C4-2B (cell line): ENCODE measurements around the gene FHOD3.

Source experiments
- H3K27ac ChIP-seq: fragments of 450-650 bp; 2 replicates; pipeline ENCODE4 v1.5.1; 2017
- CTCF ChIP-seq: fragments of 450-650 bp; conservative IDR thresholded peaks from 2 replicates; pipeline ENCODE4 v1.5.1; 2017; ENCODE audit warnings: mild to moderate bottlenecking
- ZFX ChIP-seq: fragments of 450-650 bp; IDR thresholded peaks from 2 replicates; pipeline ENCODE4 v1.6.1; 2017

FHOD3 gene

DNA sequence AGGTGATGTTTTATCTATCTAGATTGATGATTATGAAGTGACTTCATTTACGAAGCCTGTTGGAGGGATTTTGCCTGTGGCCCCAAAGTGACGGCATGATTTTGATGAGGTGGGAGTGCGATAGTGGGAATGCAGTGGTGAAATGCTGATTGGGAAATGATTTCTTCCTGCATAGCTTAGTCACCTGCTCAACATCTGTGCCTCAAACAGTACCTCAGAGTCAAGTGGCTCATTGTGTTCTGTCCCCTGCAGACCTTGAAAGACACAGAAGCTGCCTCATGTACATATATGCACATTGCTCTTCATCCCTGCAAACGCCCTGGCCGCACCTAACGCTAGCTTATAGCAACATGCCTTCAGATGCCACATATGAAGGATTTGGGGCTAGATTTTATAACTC is 330.1 kb downstream of the FHOD3 start:
- no peak overlapping the region for H3K27ac ChIP-seq
- TF ChIP-seq CTCF: no peak
- TF ChIP-seq ZFX: no peak

DNA sequence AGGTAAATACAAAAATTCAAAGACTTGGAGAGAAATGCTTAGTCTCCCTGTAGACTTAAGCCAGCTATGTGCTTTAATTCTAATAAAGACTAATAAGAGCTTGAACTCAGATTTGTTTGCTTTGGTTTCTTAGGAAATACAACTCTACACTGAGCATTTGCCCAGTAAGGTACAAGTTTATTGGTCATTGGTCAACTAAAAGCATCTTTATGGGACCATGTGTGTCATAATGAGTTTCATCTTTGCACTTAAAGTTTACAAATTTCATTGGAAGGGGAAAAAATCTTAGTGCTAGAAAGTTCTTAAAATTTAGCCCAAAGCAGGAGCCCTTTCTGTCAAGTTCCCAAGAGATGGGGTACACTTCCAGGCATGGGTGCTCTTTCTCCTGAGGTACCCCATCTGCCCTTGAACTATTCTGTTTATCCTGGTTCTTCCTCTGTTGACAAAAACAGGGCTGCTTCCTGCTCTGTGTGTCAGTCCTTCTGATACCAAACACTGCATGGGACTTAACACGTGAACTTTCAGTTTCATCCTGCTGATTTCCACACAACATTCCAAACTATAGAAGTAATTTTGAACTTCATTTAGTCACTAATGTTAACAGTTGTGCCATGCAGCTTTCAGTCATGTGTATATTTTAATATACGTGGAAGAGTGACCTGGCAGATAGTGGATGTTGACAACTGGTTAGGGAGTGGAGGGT is 331.1 kb downstream of the FHOD3 start:
- H3K27ac ChIP-seq: no peak overlapping the region
- no peak for TF ChIP-seq ZFX
- TF ChIP-seq CTCF: no peak

GRCh38 chr18:36629138-36629530 is 331.6 kb downstream of the FHOD3 start:
- TF ChIP-seq CTCF (no peak), ZFX (no peak)
- H3K27ac ChIP-seq: no peak overlapping the region

DNA sequence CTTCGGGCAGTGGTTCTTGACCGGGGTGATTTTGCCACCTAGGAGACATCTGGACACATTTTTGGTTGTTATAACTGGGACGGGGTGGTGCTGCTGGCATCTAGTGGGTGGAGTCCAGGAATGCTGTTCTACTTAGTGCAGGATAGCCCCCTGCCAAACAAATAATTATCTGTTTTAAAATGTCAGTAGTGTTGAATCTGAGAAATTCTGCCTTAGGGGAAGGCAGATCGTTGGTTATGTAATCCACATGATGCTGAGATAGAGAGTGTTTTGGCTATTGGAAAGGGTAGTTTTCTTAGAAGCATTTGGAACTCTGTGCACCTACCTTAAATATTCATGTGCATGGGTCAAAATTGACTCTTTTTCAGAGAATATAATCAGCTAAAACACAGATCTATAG is 332.3 kb downstream of the FHOD3 start:
- H3K27ac ChIP-seq: no peak overlapping the region
- TF ChIP-seq CTCF (no peak), ZFX (no peak)

GRCh38 chr18:36630917-36631316 is 333.4 kb downstream of the FHOD3 start:
- TF ChIP-seq CTCF (no peak), ZFX (no peak)
- H3K27ac ChIP-seq: no peak overlapping the region

DNA sequence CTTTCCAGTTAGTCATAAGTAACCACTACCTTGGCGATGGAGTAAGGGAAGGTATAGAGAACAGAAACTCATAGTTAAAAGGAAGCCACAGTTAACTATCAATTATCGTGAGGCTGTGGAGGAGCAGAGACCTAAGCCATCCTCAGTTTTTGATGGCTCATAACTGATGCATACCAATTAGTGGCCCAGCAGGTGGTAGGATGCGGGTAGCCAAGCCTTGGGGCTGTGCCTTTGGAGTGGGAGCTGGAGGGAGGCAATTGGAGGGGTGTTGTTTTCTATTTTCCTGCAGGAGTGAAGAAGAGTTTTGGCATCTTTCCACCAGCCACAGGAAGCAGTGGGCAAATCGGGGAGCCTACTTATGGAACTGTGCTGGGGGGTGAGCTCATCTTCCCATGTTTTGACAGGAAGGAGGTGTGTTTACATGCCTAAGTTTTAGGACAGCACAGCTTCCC is 336.5 kb downstream of the FHOD3 start:
- TF ChIP-seq CTCF (no peak), ZFX (no peak)
- no peak overlapping the region for H3K27ac ChIP-seq

GRCh38 chr18:36634573-36635216 is 337.2 kb downstream of the FHOD3 start:
- H3K27ac ChIP-seq: no peak overlapping the region
- TF ChIP-seq CTCF (no peak), ZFX (no peak)
